Measurements from ENCODE around the gene CPEB2. TPM values are rescaled to one million over a fixed set of nuclear protein-coding genes. Genes with fewer than 3 reads are reported as not detected.
"Not testable (repeated sequence)": the region's sequence is repeated elsewhere in the genome, so short reads cannot be mapped to it uniquely, and the experiment has no call there.

The CPEB2 gene
- total RNA-seq, 4 donors from 2014 or later = 23.2 to 38.5 (median 26.5) TPM

DNA sequence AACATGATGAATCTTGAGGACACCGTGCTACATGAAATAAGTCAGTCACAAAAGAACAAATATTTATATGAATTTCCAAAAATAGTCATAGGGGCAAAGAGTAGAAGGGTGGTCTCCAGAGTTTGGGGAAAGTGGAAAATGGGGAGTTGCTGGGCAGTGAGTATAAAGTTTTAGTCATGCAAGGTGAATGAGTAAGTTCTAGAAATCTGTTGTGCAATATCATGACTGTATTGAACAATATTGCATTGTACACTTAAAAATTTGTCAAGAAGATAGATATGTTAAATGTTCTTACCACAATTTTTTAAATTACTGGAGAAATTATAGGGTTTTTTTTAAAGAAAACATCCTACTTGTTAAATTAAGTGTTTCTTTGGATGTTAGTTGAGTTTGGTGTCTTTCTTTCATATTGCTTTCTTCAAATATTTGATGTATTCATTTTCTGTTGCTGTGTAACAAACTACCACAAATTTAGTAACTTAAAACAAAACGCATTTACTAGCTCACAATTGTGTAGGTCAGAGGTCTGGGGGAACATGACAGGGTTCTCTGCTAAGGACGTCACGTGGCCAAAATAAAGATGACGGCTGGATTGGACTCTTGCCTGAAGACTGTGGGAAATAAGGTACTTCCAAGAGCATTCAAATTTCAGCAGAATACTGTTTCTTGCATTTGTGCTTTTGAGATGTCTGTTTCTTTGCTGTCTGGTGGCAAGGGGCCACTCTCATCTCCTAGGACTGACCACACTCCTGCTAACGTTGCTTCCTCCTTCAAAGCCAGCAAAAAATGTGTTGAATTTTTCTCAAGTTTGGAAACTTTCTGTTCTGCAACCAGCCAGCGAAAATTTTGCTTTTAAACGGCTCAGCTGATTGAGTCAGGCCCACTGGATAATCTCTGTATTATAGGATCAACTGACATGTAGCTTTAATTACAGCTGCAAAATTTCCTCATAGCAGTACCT lies 76.7 kb downstream of the CPEB2 start:
- no peak for DNase-seq
- in situ Hi-C loops (cut with MboI; ENCODE audit: low pct_ligation_motif_present in 1 of 4, low pct_unique_long_range_greater_than_20kb in 1 of 4, low sequenced_read_pairs in 3 of 4) (no loop called here), intact Hi-C loops (cut with DNase I; ENCODE audit: low total_unique reads) (no loop called here)
- TF ChIP-seq, protein P1, sequence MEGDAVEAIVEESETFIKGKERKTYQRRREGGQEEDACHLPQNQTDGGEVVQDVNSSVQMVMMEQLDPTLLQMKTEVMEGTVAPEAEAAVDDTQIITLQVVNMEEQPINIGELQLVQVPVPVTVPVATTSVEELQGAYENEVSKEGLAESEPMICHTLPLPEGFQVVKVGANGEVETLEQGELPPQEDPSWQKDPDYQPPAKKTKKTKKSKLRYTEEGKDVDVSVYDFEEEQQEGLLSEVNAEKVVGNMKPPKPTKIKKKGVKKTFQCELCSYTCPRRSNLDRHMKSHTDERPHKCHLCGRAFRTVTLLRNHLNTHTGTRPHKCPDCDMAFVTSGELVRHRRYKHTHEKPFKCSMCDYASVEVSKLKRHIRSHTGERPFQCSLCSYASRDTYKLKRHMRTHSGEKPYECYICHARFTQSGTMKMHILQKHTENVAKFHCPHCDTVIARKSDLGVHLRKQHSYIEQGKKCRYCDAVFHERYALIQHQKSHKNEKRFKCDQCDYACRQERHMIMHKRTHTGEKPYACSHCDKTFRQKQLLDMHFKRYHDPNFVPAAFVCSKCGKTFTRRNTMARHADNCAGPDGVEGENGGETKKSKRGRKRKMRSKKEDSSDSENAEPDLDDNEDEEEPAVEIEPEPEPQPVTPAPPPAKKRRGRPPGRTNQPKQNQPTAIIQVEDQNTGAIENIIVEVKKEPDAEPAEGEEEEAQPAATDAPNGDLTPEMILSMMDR (IDR thresholded peaks at IDR 0.05) = no peak
- TF ChIP-seq POLR2A (IDR thresholded peaks at IDR 0.05) (no peak), EP300 (IDR thresholded peaks at IDR 0.05; ENCODE audit: low read depth) (no peak), POLR2AphosphoS5 (IDR thresholded peaks at IDR 0.05) (no peak)
- no peaks in the 10 kb centered on the region for H3K36me3 ChIP-seq
- no peak overlapping the region for H3K4me3 ChIP-seq
- no peaks in the 10 kb centered on the region for H3K4me1 ChIP-seq
- H3K9me3 ChIP-seq = peaks cover 11 to 14% of the 10 kb centered on the region in 2 donors
- 78 to 79% methylated on average over 6 to 8 of the region's 8 CpGs for WGBS, 2 donors (ENCODE audit: low coverage in 1 of 2)
- H3K27me3 ChIP-seq = no peaks in the 10 kb centered on the region
- no peak overlapping the region for H3K27ac ChIP-seq

DNA sequence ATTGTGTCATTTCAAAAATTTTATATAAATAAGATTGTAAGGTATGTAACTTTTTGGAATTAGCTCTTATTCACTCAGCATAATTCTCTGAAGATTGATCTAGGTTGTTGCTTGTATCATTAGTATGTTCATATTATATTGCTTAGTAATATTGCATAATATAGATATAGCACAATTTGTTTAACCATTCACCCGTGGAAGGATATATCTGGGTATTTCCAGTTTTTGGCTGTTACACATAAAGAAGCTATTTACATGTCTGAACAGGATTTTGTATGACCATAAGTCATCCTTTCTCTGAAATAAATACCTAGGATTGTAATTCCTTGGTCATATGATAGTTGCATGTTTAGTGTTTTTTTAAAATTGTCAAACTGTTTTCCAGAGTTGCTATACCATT lies 82.5 kb downstream of the CPEB2 start:
- no peaks in the 10 kb centered on the region for H3K9me3 ChIP-seq
- TF ChIP-seq POLR2AphosphoS5 (IDR thresholded peaks at IDR 0.05) (no peak), EP300 (IDR thresholded peaks at IDR 0.05; ENCODE audit: low read depth) (no peak), POLR2A (IDR thresholded peaks at IDR 0.05) (no peak)
- TF ChIP-seq, protein P1 (IDR thresholded peaks at IDR 0.05) = no peak
- H3K27ac ChIP-seq = no peak overlapping the region
- in situ Hi-C loops (cut with MboI; ENCODE audit: low pct_ligation_motif_present in 1 of 4, low pct_unique_long_range_greater_than_20kb in 1 of 4, low sequenced_read_pairs in 3 of 4) (no loop called here), intact Hi-C loops (cut with DNase I; ENCODE audit: low total_unique reads) (loop anchor here (5.0 kb wide), 1 partner anchor 802 kb away; no protein-coding TSS in a partner anchor)
- no peaks in the 10 kb centered on the region for H3K4me1 ChIP-seq
- H3K36me3 ChIP-seq = no peaks in the 10 kb centered on the region
- H3K27me3 ChIP-seq = no peaks in the 10 kb centered on the region
- WGBS, 2 donors (ENCODE audit: low coverage in 1 of 2) = 47 to 77% methylated on average over 1 of the region's 1 CpG
- H3K4me3 ChIP-seq = no peak overlapping the region
- no peak for DNase-seq

DNA sequence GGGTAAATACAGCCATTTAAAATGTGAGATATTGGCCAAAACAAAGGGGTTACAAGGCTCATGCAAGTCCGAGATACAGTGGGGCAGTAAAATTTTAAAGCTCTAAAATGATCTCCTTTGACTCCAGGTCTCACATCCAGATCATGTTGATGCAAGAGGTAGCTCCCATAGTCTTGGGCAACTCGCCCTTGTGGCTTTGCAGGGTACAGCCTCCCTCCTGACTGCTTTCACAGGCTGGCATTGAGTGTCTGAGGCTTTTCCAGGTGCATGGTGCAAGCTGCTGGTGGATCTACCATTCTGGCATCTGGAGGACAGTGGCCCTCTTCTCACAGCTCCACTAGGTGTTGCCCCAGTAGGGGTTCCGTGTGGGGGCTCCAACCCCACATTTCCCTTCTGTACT lies 83.5 kb downstream of the CPEB2 start:
- intact Hi-C loops (cut with DNase I; ENCODE audit: low total_unique reads); DNase-seq: not testable (repeated sequence)

DNA sequence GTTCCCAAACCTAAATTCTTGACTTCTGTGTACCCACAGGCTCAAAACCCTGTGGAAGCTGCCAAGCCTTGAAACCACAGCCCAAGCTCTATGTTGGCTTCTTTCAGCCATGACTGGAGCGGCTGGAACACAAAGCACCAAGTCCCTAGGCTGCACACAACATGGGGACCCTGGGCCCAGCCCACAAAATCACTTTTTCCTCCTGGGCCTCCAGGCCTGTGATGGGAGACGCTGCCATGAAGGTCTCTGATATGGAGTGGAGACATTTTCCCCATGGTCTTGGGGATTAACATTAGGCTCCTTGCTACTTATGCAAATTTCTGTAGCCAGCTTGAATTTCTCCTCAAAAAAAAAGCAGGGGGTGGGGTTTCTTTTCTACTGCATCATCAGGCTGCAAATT lies 84.0 kb downstream of the CPEB2 start:
- H3K4me1 ChIP-seq; H3K4me3 ChIP-seq; H3K27me3 ChIP-seq; H3K36me3 ChIP-seq; H3K9me3 ChIP-seq; DNase-seq; H3K27ac ChIP-seq; intact Hi-C loops (cut with DNase I; ENCODE audit: low total_unique reads); in situ Hi-C loops (cut with MboI; ENCODE audit: low pct_ligation_motif_present in 1 of 4, low pct_unique_long_range_greater_than_20kb in 1 of 4, low sequenced_read_pairs in 3 of 4): not testable (repeated sequence)
- 85% methylated on average over 2 of the region's 2 CpGs; no CpG with 5 or more reads in 1 of the 2 donors for WGBS, 2 donors (ENCODE audit: low coverage in 1 of 2)

More for the DNA sequence above, 83.5 kb downstream of the CPEB2 start:
- WGBS, 2 donors (ENCODE audit: low coverage in 1 of 2) = 67 to 74% methylated on average over 1 to 3 of the region's 3 CpGs
- H3K9me3 ChIP-seq; H3K36me3 ChIP-seq; in situ Hi-C loops (cut with MboI; ENCODE audit: low pct_ligation_motif_present in 1 of 4, low pct_unique_long_range_greater_than_20kb in 1 of 4, low sequenced_read_pairs in 3 of 4); H3K27ac ChIP-seq; H3K27me3 ChIP-seq; H3K4me1 ChIP-seq; H3K4me3 ChIP-seq: not testable (repeated sequence)

DNA sequence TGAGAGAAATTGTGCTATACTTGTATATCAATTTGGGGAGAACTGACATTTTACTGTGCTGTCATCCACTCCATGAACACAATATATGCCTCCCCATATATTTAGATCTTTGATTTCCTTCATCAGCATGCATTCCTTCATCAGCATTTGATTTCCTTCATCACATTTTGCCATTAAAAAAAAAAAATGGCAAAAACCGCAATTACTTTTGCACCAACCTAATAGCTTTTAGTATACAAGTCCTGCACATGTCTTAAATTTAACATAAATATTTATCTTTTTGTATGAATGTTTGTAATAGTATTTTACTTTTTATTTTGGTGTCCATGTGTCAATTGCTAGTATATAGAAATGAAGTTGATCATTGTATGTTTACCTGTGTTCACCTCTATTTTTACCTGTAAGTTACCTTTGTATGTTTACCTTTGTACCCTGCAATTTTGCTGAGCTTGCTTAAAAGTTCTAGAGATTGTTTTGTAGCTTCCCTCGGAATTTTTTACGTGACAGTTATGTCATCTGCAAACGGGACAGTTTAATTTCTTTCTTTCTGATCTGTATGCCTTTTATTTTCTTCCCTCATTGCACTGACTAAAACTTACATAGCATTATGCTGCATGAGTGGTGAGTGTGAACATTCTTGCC lies 86.2 kb downstream of the CPEB2 start:
- no peak for DNase-seq
- Histone ChIP-seq H3K27ac (no peak overlapping the region), H3K4me1 (no peaks in the 10 kb centered on the region), H3K27me3 (no peaks in the 10 kb centered on the region), H3K36me3 (no peaks in the 10 kb centered on the region), H3K9me3 (no peaks in the 10 kb centered on the region), H3K4me3 (no peak overlapping the region)
- in situ Hi-C loops (cut with MboI; ENCODE audit: low pct_ligation_motif_present in 1 of 4, low pct_unique_long_range_greater_than_20kb in 1 of 4, low sequenced_read_pairs in 3 of 4) = no loop called here
- WGBS, 2 donors (ENCODE audit: low coverage in 1 of 2) = 66 to 67% methylated on average over 4 of the region's 4 CpGs
- no peak for TF ChIP-seq POLR2A (IDR thresholded peaks at IDR 0.05)
- TF ChIP-seq, protein P1 (IDR thresholded peaks at IDR 0.05) = no peak
- no peak for TF ChIP-seq EP300 (IDR thresholded peaks at IDR 0.05; ENCODE audit: low read depth)
- no peak for TF ChIP-seq POLR2AphosphoS5 (IDR thresholded peaks at IDR 0.05)
- intact Hi-C loops (cut with DNase I; ENCODE audit: low total_unique reads) = no loop called here

Measured in transverse colon (tissue), 4 donors.